Transverse colon (tissue), 4 donors: ENCODE results near the gene NCK2. TPM values are rescaled to one million over a fixed set of nuclear protein-coding genes. Genes with fewer than 3 reads are reported as not detected.

ENCODE experiments used
- DNase-seq: peaks from one replicate; pipeline ENCODE4 v3.0.0-alpha.2; 2019
- H3K27ac ChIP-seq, 4 donors: fragments of 200-600 bp; sonication (generic); 2 replicates each; pipeline ENCODE4 v1.5.1; 2016 to 2018; ENCODE audit warnings: inconsistent platforms in 4 of 4
- H3K27me3 ChIP-seq: fragments of 200-600 bp; sonication (generic); 2 replicates; pipeline ENCODE4 v1.5.1; 2017; ENCODE audit warnings: inconsistent platforms
- H3K36me3 ChIP-seq, 4 donors: fragments of 200-600 bp; sonication (generic); 2 replicates each; pipeline ENCODE4 v1.5.1; 2017 to 2019; ENCODE audit warnings: inconsistent platforms in 4 of 4
- H3K4me1 ChIP-seq, 4 donors: fragments of 200-600 bp; sonication (generic); 2 replicates each; pipeline ENCODE4 v1.5.1; 2017 to 2020; ENCODE audit warnings: inconsistent platforms in 4 of 4
- H3K4me3 ChIP-seq, 4 donors: fragments of 200-600 bp; sonication (generic); 1 replicate in 1 of 4; 2 replicates in 3 of 4; pipeline versions ENCODE4 v1.5.1 to v1.6.1; 2017 to 2019; ENCODE audit warnings: inconsistent platforms in 4 of 4
- H3K9me3 ChIP-seq, 2 donors: fragments of 200-600 bp; sonication (generic); 2 replicates each; pipeline ENCODE4 v1.5.1; 2017 to 2019; ENCODE audit warnings: inconsistent platforms in 2 of 2
- EP300 ChIP-seq: sonication (generic); formaldehyde crosslinking; IDR thresholded peaks from one replicate; pipeline ENCODE4 v1.6.1; 2017; ENCODE audit warnings: antibody characterized with exemption, low read depth
- POLR2A ChIP-seq: fragments of 450-650 bp; IDR thresholded peaks from one replicate; pipeline ENCODE4 v1.6.1; 2016; ENCODE audit warnings: antibody characterized with exemption, mild to moderate bottlenecking, moderate library complexity
- POLR2AphosphoS5 ChIP-seq, 3 donors: sonication (generic); formaldehyde crosslinking; IDR thresholded peaks; one replicate each; pipeline ENCODE4 v1.6.1; 2016; ENCODE audit warnings: antibody characterized with exemption in 3 of 3
- WGBS, 2 donors: methylation state at CpG; one replicate each; pipeline ENCODE4 v1.1.5; 2018; ENCODE audit warnings: low coverage in 1 of 2; 5-methylcytosine and 5-hydroxymethylcytosine counted together
- in situ Hi-C, 4 donors: fragments of 200-750 bp; cut with MboI; loops; one replicate each; pipeline versions ENCODE4 v1.15.0 to v1.15.1; 2017; ENCODE audit warnings: low sequenced_read_pairs in 3 of 4, low pct_ligation_motif_present in 1 of 4, low pct_unique_long_range_greater_than_20kb in 1 of 4
- intact Hi-C: fragments of 100-400 bp; cut with DNase I; formaldehyde crosslinking; loops from one replicate; pipeline ENCODE4 v1.15.1; 2023; ENCODE audit warnings: low total_unique reads
- total RNA-seq, 4 donors: library from RNA; depleted of rRNA; stranded (reverse); fragments of >200 nt; gene quantifications; one replicate each; pipeline ENCODE4 v1.1.0, GENCODE V29; 2016
- TF ChIP-seq, protein P1 (sequence below), 5 experiments: fragments of 200-600 bp in 3 of 5; fragments of 450-650 bp in 2 of 5; sonication (generic) in 3 of 5; IDR thresholded peaks; 1 replicate in 2 of 5; 2 replicates in 3 of 5; pipeline ENCODE4 v1.5.1; 2016 to 2017; ENCODE audit warnings: antibody characterized with exemption in 5 of 5, inconsistent platforms in 3 of 5, mild to moderate bottlenecking in 2 of 5, moderate library complexity in 1 of 5

Gene NCK2
- total RNA-seq, 4 donors from 2014 or later = 42.2 to 74.1 (median 59.9) TPM

DNA sequence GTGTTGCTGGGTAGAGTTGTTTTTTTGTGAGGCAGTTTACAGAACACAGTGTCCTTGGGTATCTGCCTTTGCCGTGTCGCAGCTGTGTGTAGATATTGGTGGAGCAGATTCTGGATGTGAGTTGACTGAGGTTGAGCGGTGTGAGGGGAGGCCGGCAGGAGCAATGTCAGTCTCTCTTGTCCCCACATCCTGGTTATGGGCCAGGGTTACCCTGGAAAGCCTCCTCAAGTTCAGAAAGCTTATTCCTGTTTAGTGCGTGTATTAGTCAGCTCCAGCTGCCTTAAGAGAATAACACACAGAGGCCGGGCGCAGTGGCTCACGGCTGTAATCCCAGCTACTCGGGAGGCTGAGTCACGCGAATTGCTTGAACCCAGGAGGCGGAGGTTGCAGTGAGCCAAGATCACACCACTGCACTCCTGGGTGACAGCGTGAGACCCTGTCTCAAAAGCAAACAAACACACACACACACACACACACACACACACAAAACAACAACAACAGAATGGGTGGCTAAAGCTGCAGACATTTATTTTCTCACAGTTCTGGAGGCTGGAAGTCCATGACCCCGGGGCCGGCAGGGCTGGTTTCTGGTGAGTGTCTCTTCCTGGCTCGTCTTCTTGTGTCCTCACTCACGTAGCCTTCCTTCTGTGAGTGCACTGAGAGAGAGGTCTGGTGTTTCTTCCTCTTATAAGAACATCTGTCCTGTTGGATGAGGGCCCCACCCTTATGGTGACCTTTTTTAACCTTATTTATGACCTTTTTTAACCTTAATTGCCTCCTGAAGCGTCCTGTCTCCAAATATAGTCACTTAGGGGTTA lies 5.1 kb downstream of the NCK2 start:
- 14 to 78% methylated on average over 1 to 18 of the region's 18 CpGs for WGBS, 2 donors
- H3K27me3 ChIP-seq = no peaks in the 10 kb centered on the region
- peaks cover 10 to 64% (median 32%) of the 10 kb centered on the region in 4 donors for H3K4me1 ChIP-seq
- no peaks in the 10 kb centered on the region for H3K36me3 ChIP-seq
- H3K4me3 ChIP-seq = no peak overlapping the region
- no peaks in the 10 kb centered on the region for H3K9me3 ChIP-seq
- in situ Hi-C loops (no loop called here), intact Hi-C loops (loop anchor here (2.0 kb wide), 1 partner anchor 279 kb away; no protein-coding TSS in a partner anchor)
- H3K27ac ChIP-seq = peak overlapping the region; percentile 8 to 97 (median 93)
- peak; percentile 36 for DNase-seq
- TF ChIP-seq POLR2AphosphoS5 (IDR thresholded peaks at IDR 0.05) (no peak), EP300 (no peak), POLR2A (no peak)
- TF ChIP-seq, protein P1, sequence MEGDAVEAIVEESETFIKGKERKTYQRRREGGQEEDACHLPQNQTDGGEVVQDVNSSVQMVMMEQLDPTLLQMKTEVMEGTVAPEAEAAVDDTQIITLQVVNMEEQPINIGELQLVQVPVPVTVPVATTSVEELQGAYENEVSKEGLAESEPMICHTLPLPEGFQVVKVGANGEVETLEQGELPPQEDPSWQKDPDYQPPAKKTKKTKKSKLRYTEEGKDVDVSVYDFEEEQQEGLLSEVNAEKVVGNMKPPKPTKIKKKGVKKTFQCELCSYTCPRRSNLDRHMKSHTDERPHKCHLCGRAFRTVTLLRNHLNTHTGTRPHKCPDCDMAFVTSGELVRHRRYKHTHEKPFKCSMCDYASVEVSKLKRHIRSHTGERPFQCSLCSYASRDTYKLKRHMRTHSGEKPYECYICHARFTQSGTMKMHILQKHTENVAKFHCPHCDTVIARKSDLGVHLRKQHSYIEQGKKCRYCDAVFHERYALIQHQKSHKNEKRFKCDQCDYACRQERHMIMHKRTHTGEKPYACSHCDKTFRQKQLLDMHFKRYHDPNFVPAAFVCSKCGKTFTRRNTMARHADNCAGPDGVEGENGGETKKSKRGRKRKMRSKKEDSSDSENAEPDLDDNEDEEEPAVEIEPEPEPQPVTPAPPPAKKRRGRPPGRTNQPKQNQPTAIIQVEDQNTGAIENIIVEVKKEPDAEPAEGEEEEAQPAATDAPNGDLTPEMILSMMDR (IDR thresholded peaks at IDR 0.05) = no peak

DNA sequence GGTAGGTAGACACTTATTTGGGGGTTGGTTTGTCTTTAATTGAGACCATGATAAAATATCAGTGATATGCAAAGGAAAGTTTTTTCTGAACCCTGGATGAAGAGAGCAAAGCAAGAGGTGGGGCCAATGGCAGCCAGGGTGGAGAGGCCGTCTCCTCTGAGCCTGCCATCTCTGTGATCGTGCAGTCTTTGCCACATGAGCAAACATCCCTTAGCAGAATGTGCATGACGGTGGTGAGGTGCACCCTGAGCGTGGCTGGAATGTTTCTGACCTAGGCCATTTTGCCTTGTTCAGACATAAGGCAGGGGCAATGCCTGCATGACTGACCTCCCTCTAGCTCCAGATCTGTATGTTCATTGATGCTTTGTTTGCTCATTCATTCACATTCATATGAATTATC lies 6.0 kb downstream of the NCK2 start:
- H3K4me1 ChIP-seq = peaks cover 10 to 73% (median 36%) of the 10 kb centered on the region in 4 donors
- H3K27ac ChIP-seq = peak overlapping the region in 3 of 4 donors; percentile 6 to 97 (median 92)
- H3K36me3 ChIP-seq = no peaks in the 10 kb centered on the region
- WGBS, 2 donors = 92% methylated on average over 4 of the region's 4 CpGs; no CpG with 5 or more reads in 1 of the 2 donors
- no peak overlapping the region for H3K4me3 ChIP-seq
- H3K9me3 ChIP-seq = no peaks in the 10 kb centered on the region
- DNase-seq = no peak
- in situ Hi-C loops = no loop called here
- H3K27me3 ChIP-seq = no peaks in the 10 kb centered on the region
- intact Hi-C loops = no loop called here
- TF ChIP-seq, protein P1 (IDR thresholded peaks at IDR 0.05) = no peak
- no peak for TF ChIP-seq POLR2A
- no peak for TF ChIP-seq EP300
- no peak for TF ChIP-seq POLR2AphosphoS5 (IDR thresholded peaks at IDR 0.05)

DNA sequence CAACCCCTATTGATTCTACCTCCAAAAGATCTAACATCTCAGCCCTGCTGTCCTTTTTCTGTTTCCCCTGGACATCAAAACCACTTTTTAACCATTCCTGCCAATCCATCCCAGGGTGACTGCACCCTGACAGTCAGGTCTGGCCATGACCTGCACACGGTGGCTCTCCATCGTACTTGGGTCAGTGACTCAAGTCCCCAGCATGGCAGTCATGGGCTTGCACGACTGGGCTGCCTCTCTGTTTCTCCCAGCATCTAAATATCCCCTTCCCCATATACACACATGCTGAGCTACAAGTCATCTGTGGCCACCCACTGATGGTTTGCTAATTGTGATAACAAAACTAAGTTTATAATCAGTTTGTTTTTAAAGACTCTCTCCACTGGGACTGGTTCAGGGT lies 6.6 kb downstream of the NCK2 start:
- in situ Hi-C loops (no loop called here), intact Hi-C loops (no loop called here)
- no peak overlapping the region for H3K4me3 ChIP-seq
- no peaks in the 10 kb centered on the region for H3K36me3 ChIP-seq
- H3K27ac ChIP-seq = no peak overlapping the region
- no peaks in the 10 kb centered on the region for H3K9me3 ChIP-seq
- H3K27me3 ChIP-seq = no peaks in the 10 kb centered on the region
- peaks cover 10 to 73% (median 34%) of the 10 kb centered on the region in 4 donors for H3K4me1 ChIP-seq
- TF ChIP-seq POLR2A = no peak
- no peak for TF ChIP-seq EP300
- no peak for TF ChIP-seq POLR2AphosphoS5 (IDR thresholded peaks at IDR 0.05)
- TF ChIP-seq, protein P1 (IDR thresholded peaks at IDR 0.05) = no peak
- 87% methylated on average over 3 of the region's 3 CpGs; no CpG with 5 or more reads in 1 of the 2 donors for WGBS, 2 donors
- DNase-seq = no peak

DNA sequence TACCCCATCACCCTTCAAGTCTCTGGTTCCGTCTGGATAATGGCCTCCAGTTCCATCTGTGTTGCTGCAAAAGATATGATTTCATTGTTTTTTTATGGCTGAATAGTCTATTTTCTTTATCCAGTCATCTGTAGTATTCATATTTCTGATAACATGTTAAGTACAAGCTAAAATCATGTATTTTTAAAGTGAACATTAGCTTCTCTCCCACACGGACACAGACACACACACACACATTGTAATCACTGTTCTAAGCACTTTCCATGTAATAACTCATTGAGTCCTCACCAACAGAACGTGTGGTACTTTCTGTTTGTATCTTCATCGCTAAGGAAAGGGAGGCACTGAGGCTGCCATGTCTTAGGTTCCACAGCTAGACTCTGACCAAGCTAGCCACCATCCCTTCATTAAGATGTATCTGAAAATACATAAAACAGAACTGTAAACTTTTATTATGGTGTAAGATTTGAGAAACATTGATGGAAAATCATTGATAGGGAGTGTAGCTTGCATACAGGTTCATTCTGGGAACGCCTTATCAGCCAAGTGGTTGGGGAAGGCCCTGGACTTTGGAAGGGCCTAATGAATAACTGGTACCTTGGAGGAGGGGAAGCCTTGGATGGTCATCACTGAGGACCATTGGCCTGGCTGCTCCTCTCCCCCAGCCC lies 8.1 kb downstream of the NCK2 start:
- H3K36me3 ChIP-seq = no peaks in the 10 kb centered on the region
- TF ChIP-seq POLR2A (no peak), EP300 (no peak), POLR2AphosphoS5 (IDR thresholded peaks at IDR 0.05) (no peak)
- TF ChIP-seq, protein P1 (IDR thresholded peaks at IDR 0.05) = no peak
- H3K27me3 ChIP-seq = no peaks in the 10 kb centered on the region
- H3K27ac ChIP-seq = peak overlapping the region in 1 of 4 donors; percentile 29
- intact Hi-C loops (no loop called here), in situ Hi-C loops (no loop called here)
- WGBS, 2 donors = 64 to 87% methylated on average over 3 to 5 of the region's 5 CpGs
- no peaks in the 10 kb centered on the region for H3K9me3 ChIP-seq
- H3K4me1 ChIP-seq = peaks cover 2 to 64% (median 24%) of the 10 kb centered on the region in 4 donors
- no peak for DNase-seq
- H3K4me3 ChIP-seq = no peak overlapping the region
